ENCODE results near the gene CDKAL1. TPM values are rescaled to one million over a fixed set of nuclear protein-coding genes. Genes with fewer than 3 reads are reported as not detected.

Gene CDKAL1
- polyA plus RNA-seq, 2 of the 4 experiments (the other 2 are of a cell fraction), result 4.7 to 8.3 TPM

- TF ChIP-seq HOXB13 (CRISPR knock-in tag; IDR thresholded peaks at IDR 0.05; ENCODE audit: low read depth) (no peak), E2F6 (IDR thresholded peaks at IDR 0.05; ENCODE audit: borderline replicate concordance, low read depth) (no peak), RARB (CRISPR knock-in tag; IDR thresholded peaks at IDR 0.05) (no peak), HES2 (IDR thresholded peaks at IDR 0.05) (no peak), ELK1 (IDR thresholded peaks at IDR 0.05; ENCODE audit: low read depth, low read length) (no peak), POLR2A (IDR thresholded peaks at IDR 0.05; ENCODE audit: low read length) (no peak), MAX (IDR thresholded peaks at IDR 0.05) (no peak), NFE2L2 (conservative IDR thresholded peaks at IDR 0.05; ENCODE audit: low read length) (no peak)
- H3K4me1 ChIP-seq, result 0 out of 3 replicates have a peak, but pooled peaks cover 3% of the 10 kb centered on the region
- 53% methylated on average over 4 of the region's 4 CpGs for WGBS (ENCODE audit: missing lambda C conversion rate)
- H3K4me2 ChIP-seq, result no peak overlapping the region
- CTCF ChIA-PET, result no interaction called here
- no peak overlapping the region for H3K4me3 ChIP-seq
- DNase-seq (ENCODE audit: low read depth in 1 of 2, low spot score in 1 of 2) (no peak), FAIRE-seq (no peak), ATAC-seq (no peak)
- POLR2A ChIA-PET, result no interaction called here
- H3K9me3 ChIP-seq, result no peaks in the 10 kb centered on the region
- no peak overlapping the region for H3K27ac ChIP-seq
These were observed 98.4 kb downstream of the CDKAL1 start for GRCh38 chr6:20632696-20633095.

DNA sequence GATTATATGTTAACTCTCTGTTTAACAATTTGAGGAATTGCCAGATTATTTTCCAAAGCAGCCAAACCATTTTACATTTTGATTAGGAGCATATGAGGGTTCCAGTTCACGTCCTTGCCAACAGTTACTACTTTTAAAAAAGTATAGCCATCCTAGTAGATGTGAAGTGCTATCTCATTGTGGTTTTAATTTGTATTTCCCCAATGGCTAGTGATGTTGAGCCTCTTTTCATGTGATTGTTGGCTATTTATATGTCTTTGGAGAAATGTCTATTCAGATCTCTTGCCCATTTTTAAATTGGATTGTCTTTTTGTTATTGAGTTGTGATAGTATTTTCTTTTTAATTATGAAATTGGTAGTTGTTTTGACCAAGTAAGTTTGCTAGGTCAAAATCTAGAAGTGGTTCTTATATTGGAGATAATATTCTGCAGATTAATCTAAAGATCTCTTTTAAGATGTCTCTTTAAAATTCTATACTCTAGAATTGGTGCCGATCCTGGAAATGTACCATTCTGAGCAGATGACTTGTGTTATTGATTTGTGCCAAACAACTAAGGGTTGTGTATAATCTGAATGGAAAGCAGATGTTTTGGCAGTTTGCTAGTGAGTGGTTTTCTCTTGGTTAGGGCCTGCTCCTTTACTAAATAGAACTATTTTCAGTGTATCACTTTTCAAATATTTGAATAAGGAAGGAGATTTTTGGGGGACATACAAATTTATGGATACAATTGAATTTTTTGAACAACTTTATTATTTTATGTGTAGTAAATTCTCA, 99.5 kb downstream of the CDKAL1 start:
- FAIRE-seq, result no peak
- TF ChIP-seq HOXB13 (CRISPR knock-in tag; IDR thresholded peaks at IDR 0.05; ENCODE audit: low read depth), result no peak
- no peak for TF ChIP-seq SREBF2 (IDR thresholded peaks at IDR 0.05)
- TF ChIP-seq CHD2 (IDR thresholded peaks at IDR 0.05; ENCODE audit: low read length, partially characterized antibody), result no peak
- TF ChIP-seq, protein P1, sequence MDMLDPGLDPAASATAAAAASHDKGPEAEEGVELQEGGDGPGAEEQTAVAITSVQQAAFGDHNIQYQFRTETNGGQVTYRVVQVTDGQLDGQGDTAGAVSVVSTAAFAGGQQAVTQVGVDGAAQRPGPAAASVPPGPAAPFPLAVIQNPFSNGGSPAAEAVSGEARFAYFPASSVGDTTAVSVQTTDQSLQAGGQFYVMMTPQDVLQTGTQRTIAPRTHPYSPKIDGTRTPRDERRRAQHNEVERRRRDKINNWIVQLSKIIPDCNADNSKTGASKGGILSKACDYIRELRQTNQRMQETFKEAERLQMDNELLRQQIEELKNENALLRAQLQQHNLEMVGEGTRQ (IDR thresholded peaks at IDR 0.05), result no peak
- no peak for TF ChIP-seq NR3C1 (IDR thresholded peaks at IDR 0.05)
- TF ChIP-seq NPAS2 (CRISPR knock-in tag; IDR thresholded peaks at IDR 0.05; ENCODE audit: borderline replicate concordance), result no peak
- TF ChIP-seq HOXB5 (CRISPR knock-in tag; IDR thresholded peaks at IDR 0.05), result no peak
- TF ChIP-seq GATA3 (IDR thresholded peaks at IDR 0.05; ENCODE audit: borderline replicate concordance), result no peak
- TF ChIP-seq CHD4 (IDR thresholded peaks at IDR 0.05; ENCODE audit: borderline replicate concordance), result no peak
- TF ChIP-seq E2F6 (IDR thresholded peaks at IDR 0.05; ENCODE audit: borderline replicate concordance, low read depth), result no peak
- no peak for TF ChIP-seq ZC3H11A (IDR thresholded peaks at IDR 0.05)
- no peak for TF ChIP-seq RARB (CRISPR knock-in tag; IDR thresholded peaks at IDR 0.05)
- no peak for TF ChIP-seq RFX5 (IDR thresholded peaks at IDR 0.05)
- no peak for TF ChIP-seq FOSL2 (IDR thresholded peaks at IDR 0.05)
- TF ChIP-seq FOSL2 (CRISPR knock-in tag; IDR thresholded peaks at IDR 0.05), result no peak
- no peak for TF ChIP-seq MAZ (IDR thresholded peaks at IDR 0.05; ENCODE audit: borderline replicate concordance, low read depth, low read length)
- no peak for TF ChIP-seq POLR2A (IDR thresholded peaks at IDR 0.05; ENCODE audit: low read length)

More for the DNA sequence above, 99.5 kb downstream of the CDKAL1 start:
- ATAC-seq (no peak), DNase-seq (ENCODE audit: low read depth in 1 of 2, low spot score in 1 of 2) (no peak)
- ChIA-PET CTCF (no interaction called here), POLR2A (no interaction called here)
- 70% methylated on average over 2 of the region's 2 CpGs for WGBS (ENCODE audit: missing lambda C conversion rate)
- H3K4me3 ChIP-seq, result no peak overlapping the region
- H3K9me3 ChIP-seq, result no peaks in the 10 kb centered on the region
- H3K4me2 ChIP-seq, result no peak overlapping the region
- no peak overlapping the region for H3K27ac ChIP-seq
- 0 out of 3 replicates have a peak, but pooled peaks cover 3% of the 10 kb centered on the region for H3K4me1 ChIP-seq
